Urothelium cell line (cell line): ENCODE results near the gene CASKIN1.
"Not testable (repeated sequence)": the region's sequence is repeated elsewhere in the genome, so short reads cannot be mapped to it uniquely, and the experiment has no call there.

ENCODE experiments used
- DNase-seq: peaks from one replicate; pipeline ENCODE4 v3.0.0; 2011; ENCODE audit warnings: low spot score, mixed read lengths
- FAIRE-seq: peaks from 2 replicates; lab custom pipeline; 2011; peaks lifted over from hg19 to GRCh38; lab: Jason Lieb, UNC

Gene CASKIN1

DNA sequence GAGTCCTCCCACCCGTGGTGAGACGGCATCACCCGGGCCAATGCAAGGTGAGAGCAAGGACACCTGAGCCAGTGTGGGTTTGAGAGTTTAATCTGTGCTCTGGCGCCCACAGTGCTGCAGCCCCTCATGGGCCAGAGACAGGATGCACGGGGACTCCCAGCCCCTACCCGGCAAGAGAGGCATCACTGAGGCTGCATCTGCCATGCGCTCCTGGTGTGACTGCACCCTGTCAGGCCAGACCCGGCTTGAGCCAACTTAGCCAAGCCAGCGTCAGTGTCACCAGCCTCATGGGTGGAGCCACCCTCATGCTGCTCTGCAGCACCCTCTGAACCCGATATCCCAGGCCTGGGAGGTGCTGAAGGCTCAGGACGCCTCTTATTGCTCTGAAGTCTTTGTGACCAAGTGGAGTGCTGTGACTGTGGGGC, 15.5 kb upstream of the CASKIN1 start:
- FAIRE-seq = no peak
- DNase-seq = no peak

DNA sequence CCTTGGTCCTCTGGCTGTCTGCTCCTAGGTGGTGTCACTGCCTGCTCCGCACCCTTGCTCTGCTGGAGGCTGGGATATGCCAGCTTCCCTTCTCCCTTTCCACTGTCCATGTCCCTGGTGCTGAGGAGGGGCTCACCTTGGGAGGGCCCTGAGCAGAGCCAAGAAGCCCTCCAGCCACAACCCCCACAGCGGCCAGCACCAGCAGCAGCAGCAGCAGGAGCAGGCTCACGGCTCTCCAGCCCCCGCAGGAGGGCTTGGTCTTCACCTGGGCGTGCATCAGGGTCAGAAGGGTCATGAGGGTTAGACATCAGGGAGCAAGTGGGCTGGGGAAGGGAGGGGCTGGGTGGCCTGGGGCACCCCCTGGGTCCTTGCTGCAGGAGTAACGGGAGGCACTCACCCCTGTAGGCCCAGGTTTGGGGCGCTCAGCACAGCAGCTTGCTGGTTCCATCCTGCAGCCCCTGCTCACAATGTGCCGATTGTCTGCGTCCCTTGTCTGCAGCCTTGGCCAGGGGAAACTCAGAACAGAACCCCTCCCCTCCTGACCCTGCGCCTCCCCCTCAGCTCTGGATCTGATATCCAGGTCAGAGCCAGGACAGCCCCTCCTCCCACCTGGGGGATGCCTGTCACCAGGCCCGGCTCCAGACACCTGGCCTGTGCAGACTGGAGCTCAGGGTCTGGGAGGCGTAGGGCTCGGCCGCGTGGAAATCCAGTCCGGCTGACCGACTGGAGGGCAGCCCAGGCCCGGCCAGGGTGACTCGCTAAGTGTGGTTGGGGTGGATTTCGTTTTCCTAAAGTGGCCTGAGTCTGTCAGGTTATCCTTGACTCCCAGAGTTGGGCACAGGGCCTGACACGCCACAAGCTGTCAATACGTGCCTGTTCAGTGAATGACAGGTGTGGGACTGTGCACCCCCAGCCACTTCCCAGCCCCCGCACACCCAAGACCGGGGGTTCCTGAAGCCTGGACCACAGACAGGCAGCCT, 14.3 kb upstream of the CASKIN1 start, which contains the start of gene BRICD5:
BRICD5 (minus strand) TSS at position 478 of the 980 bp plus-strand sequence; CDS start at position 448, 30 bp downstream.
- FAIRE-seq = no peak
- no peak for DNase-seq

DNA sequence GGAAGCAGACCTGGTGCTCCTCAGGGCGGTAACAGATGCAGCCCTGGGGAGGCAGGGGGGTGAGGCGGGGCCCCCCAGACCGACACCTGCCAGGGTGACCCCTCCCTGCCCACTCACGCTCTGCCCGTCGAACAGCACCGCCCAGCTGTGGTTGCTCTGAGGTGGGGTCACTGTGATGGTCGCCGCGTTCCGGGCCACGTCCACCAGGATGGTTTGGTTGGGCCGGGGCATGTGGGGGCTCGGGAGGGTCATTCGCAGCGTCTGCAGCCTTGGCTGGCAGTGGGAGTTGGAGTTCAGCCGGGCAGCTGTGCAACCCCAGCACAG, 13.6 kb upstream of the CASKIN1 start:
- FAIRE-seq (no peak), DNase-seq (no peak)

DNA sequence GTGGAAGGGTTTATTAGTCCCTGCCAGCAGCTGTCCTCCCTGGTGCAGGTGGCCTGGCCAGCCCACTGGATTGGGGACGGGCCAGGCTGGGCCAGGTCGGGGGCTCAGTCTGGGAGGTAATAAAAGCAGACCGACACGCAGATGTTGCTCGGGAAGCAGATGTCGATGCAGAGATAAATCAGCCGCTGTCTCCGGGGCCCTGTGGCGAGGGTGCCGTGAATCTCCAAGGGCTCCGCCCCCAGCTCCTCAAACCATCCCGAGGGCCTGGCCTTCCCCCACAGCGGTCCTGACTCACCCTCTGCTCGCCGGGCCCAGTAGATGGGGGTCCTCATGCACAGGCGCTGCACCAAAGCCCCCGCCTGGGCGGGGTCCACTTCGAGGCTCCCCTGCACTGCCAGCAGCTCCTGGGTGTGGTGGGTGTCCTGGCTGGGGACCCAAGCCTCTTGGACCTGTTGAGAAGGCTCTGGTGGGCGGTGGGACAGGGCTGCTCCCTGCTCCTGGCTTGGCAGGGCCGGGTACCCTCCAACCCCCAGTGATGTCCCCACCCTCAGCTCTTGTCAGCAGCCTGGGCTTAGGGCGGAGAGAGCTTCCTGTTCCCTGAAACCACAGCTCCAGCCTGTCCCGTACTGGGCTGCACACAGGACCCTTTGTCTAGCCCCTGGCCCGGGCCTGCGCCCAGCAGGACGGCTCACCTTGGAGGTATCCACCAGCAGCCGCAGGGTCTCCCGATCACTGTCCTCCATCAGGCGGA, 13.0 kb upstream of the CASKIN1 start:
- DNase-seq (no peak), FAIRE-seq (no peak)

DNA sequence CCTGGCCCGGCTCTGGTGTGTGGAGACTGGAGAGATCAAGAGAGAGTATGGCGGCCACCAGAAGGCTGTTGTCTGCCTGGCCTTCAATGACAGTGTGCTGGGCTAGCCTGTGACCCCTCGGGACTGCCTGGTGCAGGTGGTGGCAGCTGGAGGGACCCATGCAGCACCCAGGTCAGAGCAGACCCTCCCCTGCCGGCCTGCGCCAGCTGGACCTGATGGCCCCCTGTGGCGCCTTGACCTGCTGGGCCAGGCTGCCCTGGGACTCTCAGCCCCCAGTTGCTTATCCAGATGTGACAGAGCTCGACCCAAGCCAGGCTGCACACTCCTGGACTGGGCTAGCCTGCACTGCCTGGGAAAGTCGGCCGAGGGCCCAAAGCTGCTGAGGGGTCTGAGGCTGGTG, 12.4 kb upstream of the CASKIN1 start:
- no peak for FAIRE-seq
- DNase-seq = no peak

DNA sequence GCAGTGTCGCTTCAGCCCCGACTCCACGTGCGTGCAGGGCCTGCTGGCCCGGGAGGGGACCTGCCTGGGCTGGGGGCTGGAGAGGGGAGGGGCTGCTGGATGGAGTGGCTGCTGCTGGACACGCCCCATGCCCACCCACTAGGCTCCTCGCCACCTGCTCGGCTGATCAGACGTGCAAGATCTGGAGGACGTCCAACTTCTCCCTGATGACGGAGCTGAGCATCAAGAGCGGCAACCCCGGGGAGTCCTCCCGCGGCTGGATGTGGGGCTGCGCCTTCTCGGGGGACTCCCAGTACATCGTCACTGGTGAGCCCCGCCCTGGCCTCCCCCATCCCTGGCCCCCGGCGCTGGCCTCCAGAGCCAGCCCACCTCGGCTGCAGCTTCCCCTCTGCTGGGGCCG, 11.9 kb upstream of the CASKIN1 start:
- FAIRE-seq (no peak), DNase-seq (no peak)

DNA sequence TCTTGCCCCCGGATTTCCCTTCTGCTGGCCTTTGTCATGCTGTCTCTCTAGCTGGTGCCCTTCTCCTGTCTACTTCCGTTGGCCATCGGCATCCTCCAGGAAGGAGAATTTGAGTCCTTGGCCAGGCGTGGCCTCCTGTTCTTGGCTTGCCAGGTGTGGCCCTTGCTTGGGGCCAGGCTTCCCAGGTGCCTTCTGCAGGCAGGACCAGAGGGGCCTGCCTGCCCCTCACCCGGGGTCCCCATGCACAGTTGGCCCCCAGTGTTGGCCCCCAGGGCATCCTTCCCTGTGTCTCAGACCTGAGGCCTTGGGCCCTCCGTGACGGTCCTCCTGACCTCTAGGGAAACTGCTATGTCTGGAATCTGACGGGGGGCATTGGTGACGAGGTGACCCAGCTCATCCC, 11.5 kb upstream of the CASKIN1 start:
- DNase-seq = no peak
- FAIRE-seq = no peak

DNA sequence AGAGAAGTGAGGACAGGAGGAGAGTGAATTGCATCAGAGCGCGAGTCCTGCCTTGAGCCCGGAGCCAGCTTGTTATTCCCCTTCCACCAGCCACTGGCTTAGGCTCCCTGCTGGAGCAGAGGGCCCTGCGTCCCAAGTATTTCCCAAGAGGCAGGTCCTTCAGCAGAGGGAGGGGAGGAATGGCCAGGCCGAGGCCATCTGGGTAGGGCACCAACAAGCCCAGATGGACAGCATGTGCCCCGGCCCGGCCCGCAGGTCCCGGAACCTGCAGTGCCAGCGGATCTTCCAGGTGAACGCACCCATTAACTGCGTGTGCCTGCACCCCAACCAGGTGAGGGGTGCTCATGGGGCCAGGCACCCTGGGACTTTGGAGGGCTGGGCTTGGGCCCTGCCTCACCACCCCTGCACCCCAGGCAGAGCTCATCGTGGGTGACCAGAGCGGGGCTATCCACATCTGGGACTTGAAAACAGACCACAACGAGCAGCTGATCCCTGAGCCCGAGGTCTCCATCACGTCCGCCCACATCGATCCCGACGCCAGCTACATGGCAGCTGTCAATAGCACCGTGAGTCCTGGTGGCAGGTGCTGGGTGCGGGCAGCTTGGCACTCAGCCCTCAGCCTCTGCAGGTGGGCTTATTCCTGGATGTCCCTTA, 10.5 kb upstream of the CASKIN1 start:
- no peak for FAIRE-seq
- no peak for DNase-seq

DNA sequence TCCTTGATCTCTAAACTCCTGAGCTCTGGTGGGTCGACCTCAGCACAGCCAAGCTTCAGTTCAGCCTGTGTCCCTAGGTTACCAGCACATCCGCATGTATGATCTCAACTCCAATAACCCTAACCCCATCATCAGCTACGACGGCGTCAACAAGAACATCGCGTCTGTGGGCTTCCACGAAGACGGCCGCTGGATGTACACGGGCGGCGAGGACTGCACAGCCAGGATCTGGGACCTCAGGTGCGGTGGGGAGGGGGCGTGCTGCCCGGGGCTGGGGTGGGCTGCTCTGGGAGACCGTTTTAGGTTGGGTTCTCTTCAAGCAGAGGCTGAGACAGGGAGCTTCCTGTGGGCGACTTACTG, 10.0 kb upstream of the CASKIN1 start:
- no peak for FAIRE-seq
- DNase-seq = no peak

DNA sequence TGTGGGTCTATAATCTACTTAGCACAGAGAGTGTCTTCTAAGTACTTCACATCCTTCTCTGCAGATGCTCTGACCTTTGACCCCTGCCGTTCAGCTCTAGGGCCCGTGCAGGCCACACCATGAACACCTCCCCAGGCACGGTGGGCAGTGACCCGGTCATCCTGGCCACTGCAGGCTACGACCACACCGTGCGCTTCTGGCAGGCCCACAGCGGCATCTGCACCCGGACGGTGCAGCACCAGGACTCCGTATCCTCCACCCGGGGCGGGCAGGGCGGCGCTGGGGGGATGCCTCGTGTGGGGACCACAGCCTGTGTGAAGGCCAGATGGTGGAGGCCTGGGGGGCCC, 9.5 kb upstream of the CASKIN1 start:
- no peak for DNase-seq
- no peak for FAIRE-seq

DNA sequence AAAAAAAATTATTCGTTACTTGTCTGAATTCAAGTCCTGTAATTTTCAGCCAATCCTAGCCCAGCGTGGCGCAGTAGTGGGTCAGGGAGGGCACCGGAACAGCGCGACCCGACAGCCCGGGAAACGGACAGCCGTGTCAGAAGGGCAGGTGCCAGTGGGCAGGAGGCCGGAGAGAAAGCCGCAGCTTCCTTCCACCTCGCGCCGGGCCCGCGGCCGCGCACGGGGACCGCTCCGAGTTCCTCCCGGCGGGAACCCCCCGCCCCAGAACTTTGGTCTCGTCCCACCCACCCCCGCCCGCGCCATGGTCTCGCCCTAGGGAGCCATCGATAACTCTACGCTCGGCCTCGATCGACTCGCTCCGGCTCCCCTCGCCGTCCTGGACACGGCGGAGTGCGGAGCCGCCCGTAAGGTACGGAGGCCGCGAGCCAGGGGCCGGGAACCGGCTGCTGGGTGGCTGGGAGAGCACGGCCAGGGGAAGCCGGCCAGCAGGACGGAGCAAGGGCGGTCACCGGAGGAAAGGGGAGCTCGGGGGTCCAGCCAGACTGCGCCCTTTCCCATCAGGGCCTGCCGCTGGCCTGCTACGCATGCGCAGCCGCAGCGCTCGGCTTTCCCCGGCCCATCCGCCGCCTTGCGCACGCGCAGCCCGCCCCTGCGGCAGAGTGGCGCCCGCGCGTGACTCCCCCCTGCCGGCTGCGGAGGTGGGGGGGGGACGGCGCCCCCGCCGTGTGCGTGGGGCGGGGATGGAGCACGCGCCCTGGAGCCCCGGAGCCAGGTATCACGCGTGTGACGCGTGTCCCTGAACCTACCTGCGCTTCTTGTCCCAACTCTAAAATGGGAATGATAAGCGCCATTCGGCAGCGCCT, 8.9 kb upstream of the CASKIN1 start, which contains the start of gene MLST8:
MLST8 (plus strand) TSS at position 351 of the 863 bp plus-strand sequence. CDS start 632 bp downstream, outside the sequence.
- FAIRE-seq (peak; percentile 69), DNase-seq (peak; percentile 98)

DNA sequence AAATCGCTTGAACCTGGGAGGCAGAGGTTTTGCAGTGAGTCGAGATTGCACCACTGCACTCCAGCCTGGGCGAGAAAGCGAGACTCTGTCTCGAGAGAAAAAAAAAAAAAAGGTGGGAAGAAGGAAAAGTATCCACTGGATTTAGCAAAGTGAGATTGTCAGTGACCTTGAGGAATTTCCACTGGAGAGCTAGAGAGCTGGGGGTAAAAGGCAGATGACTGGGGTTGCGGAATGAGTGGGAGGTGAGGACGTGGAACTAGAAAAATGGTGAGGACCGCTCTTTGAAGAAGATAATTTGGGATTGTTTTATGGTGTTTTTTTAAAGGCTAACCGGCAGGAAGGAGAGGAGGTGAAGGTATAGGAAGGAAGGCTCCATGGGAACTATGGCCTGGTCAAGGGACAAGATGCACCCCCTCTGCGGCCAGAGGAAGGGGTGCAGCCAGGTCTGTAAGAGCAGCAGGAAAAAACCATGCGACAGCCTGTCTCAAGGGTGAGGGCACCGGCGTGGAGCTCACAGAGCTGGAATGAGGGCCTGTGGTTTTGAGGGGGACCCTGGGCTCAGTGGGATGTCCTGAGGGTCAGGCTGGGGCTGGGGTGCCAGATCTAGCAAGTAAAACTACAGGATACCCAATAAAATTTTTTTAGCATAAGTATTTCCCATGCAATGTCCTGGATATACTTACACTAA, 8.2 kb upstream of the CASKIN1 start:
- no peak for DNase-seq
- no peak for FAIRE-seq

DNA sequence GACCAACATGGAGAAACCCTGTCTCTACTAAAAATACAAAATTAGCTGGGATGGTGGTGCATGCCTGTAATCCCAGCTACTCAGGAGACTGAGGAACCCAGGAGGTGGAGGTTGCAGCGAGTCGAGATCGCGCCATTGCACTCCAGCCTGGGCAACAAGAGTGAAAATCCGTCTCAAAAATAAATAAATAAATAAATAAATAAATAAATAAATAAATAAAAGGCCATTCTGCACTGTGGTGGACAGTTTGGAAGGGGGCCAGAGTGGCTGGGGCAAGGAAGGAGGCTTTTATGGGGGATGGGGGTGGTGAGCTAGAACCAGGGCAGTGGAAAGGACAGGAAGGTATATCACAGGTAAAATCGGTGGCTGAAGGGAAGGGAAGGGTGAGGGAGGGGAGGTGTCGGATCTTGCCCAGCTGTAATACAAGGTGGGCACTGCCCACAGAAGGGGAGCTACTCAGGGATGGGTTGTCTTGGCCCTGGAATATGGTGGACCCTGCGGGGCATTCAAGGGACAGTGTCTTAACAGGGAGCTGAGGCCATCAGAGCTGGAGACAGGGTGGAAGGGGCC, 6.8 kb upstream of the CASKIN1 start:
- FAIRE-seq = peak; percentile 17
- DNase-seq = not testable (repeated sequence)

DNA sequence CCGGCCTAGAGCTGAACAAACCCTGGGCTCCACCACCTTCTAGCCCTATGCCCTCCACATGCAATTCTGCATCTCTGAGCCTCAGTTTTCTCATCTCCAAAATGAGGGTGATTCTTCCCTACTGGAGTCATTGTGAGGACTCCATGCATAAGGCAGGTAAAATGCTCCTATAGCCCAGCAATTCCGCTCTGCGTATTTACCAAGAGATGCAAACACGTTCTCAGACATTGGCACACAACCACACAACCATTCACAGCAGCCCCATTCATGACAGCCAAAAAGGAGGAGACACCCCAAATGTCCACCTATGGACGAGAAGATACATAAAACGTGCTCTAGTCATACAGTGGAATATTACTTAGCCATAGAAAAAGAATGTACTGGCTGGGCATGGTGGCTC, 3.9 kb upstream of the CASKIN1 start:
- DNase-seq (no peak), FAIRE-seq (no peak)

DNA sequence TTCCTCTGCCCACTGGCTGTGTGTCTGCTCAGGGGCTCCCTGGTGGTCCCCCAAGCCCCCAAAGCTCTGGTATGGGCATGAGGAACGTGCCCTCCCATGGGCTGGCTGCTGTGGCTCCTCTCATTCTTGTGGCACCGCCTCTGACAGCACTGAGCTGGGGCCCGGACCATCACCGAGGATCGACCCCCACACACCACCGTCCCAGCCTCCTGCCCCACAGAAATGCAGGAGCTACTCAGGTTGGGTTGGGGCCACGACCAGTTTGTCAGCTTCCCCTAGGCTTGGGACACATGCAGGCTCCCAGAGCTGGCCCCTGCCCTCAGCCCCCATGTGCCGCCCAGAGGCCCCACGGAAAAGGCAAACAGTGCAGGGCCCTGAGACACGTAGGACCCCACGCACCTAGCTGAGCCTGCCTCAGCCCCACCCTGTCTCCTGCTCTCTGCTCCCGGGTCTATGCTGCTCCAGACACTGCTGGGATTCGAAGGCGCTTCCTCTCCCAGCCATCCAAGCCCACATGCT, 3.3 kb upstream of the CASKIN1 start:
- FAIRE-seq (no peak), DNase-seq (no peak)

DNA sequence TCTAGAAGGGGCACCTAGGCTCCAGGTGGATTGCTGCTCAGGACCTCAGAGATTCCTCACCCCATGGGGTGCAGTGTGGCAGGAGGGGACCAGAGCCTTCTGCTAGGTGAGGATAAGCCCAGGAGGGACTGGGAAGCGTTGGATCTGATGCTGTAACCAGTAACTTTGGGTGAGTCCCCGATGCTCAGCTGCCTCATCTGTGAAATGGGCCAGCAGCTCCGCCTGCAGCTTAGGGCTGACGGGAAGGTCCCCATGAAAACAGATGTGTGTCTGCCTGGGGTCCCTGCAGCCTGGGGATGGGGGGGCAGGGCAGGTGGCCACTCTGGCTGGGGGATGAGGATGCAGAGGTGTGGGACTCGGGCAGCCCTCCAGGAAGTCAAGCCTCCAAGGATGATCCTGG, 2.7 kb upstream of the CASKIN1 start:
- no peak for DNase-seq
- no peak for FAIRE-seq

DNA sequence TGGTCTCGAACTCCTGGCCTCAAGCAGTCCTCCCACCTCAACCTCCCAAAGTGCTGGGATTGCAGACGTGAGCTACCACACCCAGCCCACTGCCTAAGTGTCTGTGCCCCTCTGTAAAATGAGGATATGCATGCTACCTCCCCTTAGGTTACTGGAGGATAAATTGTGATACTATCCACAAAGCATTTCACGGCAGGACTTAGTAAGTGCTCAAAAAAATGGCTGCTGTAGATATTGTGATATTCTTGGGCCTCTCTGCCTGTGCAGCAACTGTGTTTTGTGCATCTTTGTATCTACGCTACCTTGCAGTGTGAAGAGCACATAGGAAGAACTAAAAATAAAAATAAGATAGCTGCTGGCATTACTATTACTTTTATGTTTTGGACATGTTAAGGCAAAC, 1.9 kb upstream of the CASKIN1 start:
- FAIRE-seq = no peak
- DNase-seq = no peak

DNA sequence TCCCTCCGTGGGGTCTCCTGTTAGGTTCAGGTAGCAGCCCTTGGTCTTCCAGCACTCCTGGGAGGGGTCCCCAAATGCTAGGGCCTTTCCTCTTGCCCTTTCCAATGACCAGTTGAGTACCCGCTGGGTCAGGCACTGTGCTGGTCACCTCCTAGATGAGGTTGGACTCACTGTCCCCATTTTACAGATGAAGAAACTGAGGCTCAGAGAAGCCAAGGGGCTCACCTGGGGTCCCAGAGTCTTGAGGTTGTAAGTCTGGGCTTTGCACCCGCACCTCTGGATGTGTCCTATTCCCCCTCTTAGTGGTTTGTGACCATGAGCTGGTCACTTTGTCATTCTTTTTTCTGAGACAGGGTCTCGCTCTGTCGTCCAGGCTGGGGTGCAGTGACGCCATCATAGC, 1.4 kb upstream of the CASKIN1 start:
- no peak for FAIRE-seq

DNA sequence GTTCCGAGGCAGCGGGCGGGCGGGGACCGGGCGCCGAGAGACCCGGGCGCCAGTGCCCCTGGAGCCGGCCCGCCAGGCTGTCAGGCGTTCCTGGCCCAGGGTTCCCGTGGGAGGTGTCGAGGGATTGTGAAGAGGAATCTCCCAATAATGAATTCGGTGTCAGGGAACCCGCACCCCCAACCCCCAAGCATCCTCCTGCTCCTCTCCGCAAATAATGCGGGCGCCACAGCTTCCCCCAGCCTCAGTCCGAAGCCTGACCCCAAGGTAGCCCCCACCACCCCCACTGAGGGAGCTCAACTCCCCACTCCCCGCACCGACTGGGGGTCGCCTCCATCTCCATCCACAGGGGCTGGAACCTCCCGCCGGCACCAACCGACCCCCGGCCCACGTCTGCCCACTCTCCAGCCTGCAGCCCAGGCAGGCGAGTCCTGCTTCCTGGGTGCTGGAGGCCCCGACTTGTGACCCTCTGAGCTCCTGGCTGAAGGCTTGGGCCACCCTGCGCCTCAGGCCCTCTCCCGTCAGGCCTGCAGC, 641 bp upstream of the CASKIN1 start:
- FAIRE-seq = no peak

More for the DNA sequence above, 1.4 kb upstream of the CASKIN1 start:
- DNase-seq = no peak

More for the DNA sequence above, 641 bp upstream of the CASKIN1 start:
- DNase-seq = no peak
